Measurements from ENCODE around the gene DLG2.

Gene DLG2

GRCh38 chr11:84224042-84224441 is 1403.1 kb downstream of the DLG2 start:
- no peak for TF ChIP-seq CTCF (IDR thresholded peaks at IDR 0.05; ENCODE audit: unreplicated experiment in 3 of 3)
- Mint-ChIP-seq H3K4me3 (no peak overlapping the region), H3K4me1 (peaks cover 5% of the 10 kb centered on the region), H3K27ac (no peak overlapping the region), H3K27me3 (ENCODE audit: low read depth) (no peaks in the 10 kb centered on the region), H3K9me3 (no peaks in the 10 kb centered on the region), H3K36me3 (ENCODE audit: low read depth) (no peaks in the 10 kb centered on the region)

- Mint-ChIP-seq H3K9me3 (no peaks in the 10 kb centered on the region), H3K4me1 (no peaks in the 10 kb centered on the region), H3K36me3 (ENCODE audit: low read depth) (no peaks in the 10 kb centered on the region), H3K27me3 (ENCODE audit: low read depth) (no peaks in the 10 kb centered on the region), H3K4me3 (no peak overlapping the region), H3K27ac (no peak overlapping the region)
- TF ChIP-seq CTCF (IDR thresholded peaks at IDR 0.05; ENCODE audit: unreplicated experiment in 3 of 3) = no peak
These were observed 1408.8 kb downstream of the DLG2 start for GRCh38 chr11:84218318-84218717.

GRCh38 chr11:84215672-84216071 is 1411.5 kb downstream of the DLG2 start:
- Mint-ChIP-seq H3K4me1 (no peaks in the 10 kb centered on the region), H3K9me3 (no peaks in the 10 kb centered on the region), H3K27me3 (ENCODE audit: low read depth) (no peaks in the 10 kb centered on the region), H3K27ac (no peak overlapping the region), H3K36me3 (ENCODE audit: low read depth) (no peaks in the 10 kb centered on the region), H3K4me3 (no peak overlapping the region)
- TF ChIP-seq CTCF (IDR thresholded peaks at IDR 0.05; ENCODE audit: unreplicated experiment in 3 of 3) = no peak

GRCh38 chr11:84214557-84214956 is 1412.6 kb downstream of the DLG2 start:
- Mint-ChIP-seq H3K36me3 (ENCODE audit: low read depth) (no peaks in the 10 kb centered on the region), H3K4me3 (no peak overlapping the region), H3K27ac (no peak overlapping the region), H3K9me3 (no peaks in the 10 kb centered on the region), H3K4me1 (no peaks in the 10 kb centered on the region), H3K27me3 (ENCODE audit: low read depth) (no peaks in the 10 kb centered on the region)
- no peak for TF ChIP-seq CTCF (IDR thresholded peaks at IDR 0.05; ENCODE audit: unreplicated experiment in 3 of 3)

GRCh38 chr11:84212468-84213390 is 1414.4 kb downstream of the DLG2 start:
- peak overlapping the region in 1 of 3 experiments; percentile 2 for H3K27ac Mint-ChIP-seq
- no peaks in the 10 kb centered on the region for H3K36me3 Mint-ChIP-seq (ENCODE audit: low read depth)
- no peak for TF ChIP-seq CTCF (IDR thresholded peaks at IDR 0.05; ENCODE audit: unreplicated experiment in 3 of 3)
- no peaks in the 10 kb centered on the region for H3K9me3 Mint-ChIP-seq
- no peaks in the 10 kb centered on the region for H3K27me3 Mint-ChIP-seq (ENCODE audit: low read depth)
- no peaks in the 10 kb centered on the region for H3K4me1 Mint-ChIP-seq
- no peak overlapping the region for H3K4me3 Mint-ChIP-seq

GRCh38 chr11:84211896-84212295 is 1415.2 kb downstream of the DLG2 start:
- H3K27ac Mint-ChIP-seq = no peak overlapping the region

More at GRCh38 chr11:84211896-84212295, 1415.2 kb downstream of the DLG2 start:
- no peak overlapping the region for H3K4me3 Mint-ChIP-seq
- no peaks in the 10 kb centered on the region for H3K4me1 Mint-ChIP-seq
- no peaks in the 10 kb centered on the region for H3K27me3 Mint-ChIP-seq (ENCODE audit: low read depth)
- H3K9me3 Mint-ChIP-seq = no peaks in the 10 kb centered on the region
- TF ChIP-seq CTCF (IDR thresholded peaks at IDR 0.05; ENCODE audit: unreplicated experiment in 3 of 3) = no peak
- no peaks in the 10 kb centered on the region for H3K36me3 Mint-ChIP-seq (ENCODE audit: low read depth)

Measured in nephron (organoid).